Activated naive CD8-positive, alpha-beta T cell treated with anti-CD3 and anti-CD28 coated beads, Interleukin-2, amount 50 U/mL, for 24 hours (primary cell): ENCODE results near the gene ABLIM2.
A peak's percentile ranks its signal among the peaks of the same experiment; 100 is the strongest.

ENCODE experiments used
- ATAC-seq: fragments of 150-1000 bp; cut with Tn5 transposase; one replicate; pipeline ENCODE4 v1.10.0; 2021
- DNase-seq: peaks from one replicate; pipeline ENCODE4 v3.0.0; 2021
- H3K27ac Mint-ChIP-seq: one replicate; pipeline ENCODE4 v1.8.0; 2021; ENCODE audit warnings: mild to moderate bottlenecking, mixed read lengths
- H3K27me3 Mint-ChIP-seq: one replicate; pipeline ENCODE4 v1.8.0; 2021; ENCODE audit warnings: mixed read lengths
- H3K36me3 Mint-ChIP-seq: one replicate; pipeline ENCODE4 v1.8.0; 2021; ENCODE audit warnings: low read depth, mixed read lengths
- H3K4me1 Mint-ChIP-seq: one replicate; pipeline ENCODE4 v1.8.0; 2021; ENCODE audit warnings: mixed read lengths
- H3K4me3 Mint-ChIP-seq: one replicate; pipeline ENCODE4 v1.8.0; 2021; ENCODE audit warnings: mild to moderate bottlenecking, moderate library complexity, mixed read lengths
- H3K9me3 Mint-ChIP-seq: one replicate; pipeline ENCODE4 v1.8.0; 2021; ENCODE audit warnings: mixed read lengths

ABLIM2 gene

GRCh38 chr4:7967063-7967440 is 191.6 kb downstream of the ABLIM2 start:
- Mint-ChIP-seq H3K36me3 (no peaks in the 10 kb centered on the region), H3K27ac (no peak overlapping the region), H3K4me1 (peaks cover 75% of the 10 kb centered on the region), H3K4me3 (no peak overlapping the region), H3K9me3 (no peaks in the 10 kb centered on the region), H3K27me3 (peaks cover 6% of the 10 kb centered on the region)
- DNase-seq (no peak), ATAC-seq (no peak)

GRCh38 chr4:7966281-7967062 is 192.1 kb downstream of the ABLIM2 start:
- no peak overlapping the region for H3K4me3 Mint-ChIP-seq
- H3K27me3 Mint-ChIP-seq: peaks cover 6% of the 10 kb centered on the region
- DNase-seq (no peak), ATAC-seq (no peak)
- H3K36me3 Mint-ChIP-seq: no peaks in the 10 kb centered on the region
- H3K9me3 Mint-ChIP-seq: no peaks in the 10 kb centered on the region
- peaks cover 75% of the 10 kb centered on the region for H3K4me1 Mint-ChIP-seq
- no peak overlapping the region for H3K27ac Mint-ChIP-seq

GRCh38 chr4:7964890-7965662 is 193.5 kb downstream of the ABLIM2 start:
- DNase-seq (no peak), ATAC-seq (no peak)
- H3K4me1 Mint-ChIP-seq: peaks cover 76% of the 10 kb centered on the region
- peaks cover 3% of the 10 kb centered on the region for H3K36me3 Mint-ChIP-seq
- H3K4me3 Mint-ChIP-seq: no peak overlapping the region
- no peak overlapping the region for H3K27ac Mint-ChIP-seq
- H3K9me3 Mint-ChIP-seq: no peaks in the 10 kb centered on the region
- H3K27me3 Mint-ChIP-seq: peaks cover 8% of the 10 kb centered on the region

- no peak for DNase-seq
- Mint-ChIP-seq H3K27me3 (peaks cover 8% of the 10 kb centered on the region), H3K4me1 (peaks cover 74% of the 10 kb centered on the region), H3K4me3 (no peak overlapping the region), H3K36me3 (peaks cover 3% of the 10 kb centered on the region), H3K27ac (no peak overlapping the region), H3K9me3 (no peaks in the 10 kb centered on the region)
- ATAC-seq: peak; percentile 25
Observed at GRCh38 chr4:7964459-7964858, 194.2 kb downstream of the ABLIM2 start.

- ATAC-seq: no peak
- Mint-ChIP-seq H3K27me3 (peaks cover 13% of the 10 kb centered on the region), H3K36me3 (peaks cover 3% of the 10 kb centered on the region), H3K4me3 (no peak overlapping the region), H3K4me1 (peaks cover 73% of the 10 kb centered on the region), H3K27ac (peak overlapping the region; percentile 26), H3K9me3 (no peaks in the 10 kb centered on the region)
- DNase-seq: no peak
Observed at GRCh38 chr4:7963691-7964090, 194.9 kb downstream of the ABLIM2 start.

GRCh38 chr4:7962609-7963508 is 195.8 kb downstream of the ABLIM2 start:
- Mint-ChIP-seq H3K4me1 (peaks cover 69% of the 10 kb centered on the region), H3K4me3 (no peak overlapping the region), H3K27me3 (peaks cover 17% of the 10 kb centered on the region), H3K9me3 (no peaks in the 10 kb centered on the region), H3K27ac (peak overlapping the region; percentile 76), H3K36me3 (peaks cover 3% of the 10 kb centered on the region)
- DNase-seq (no peak), ATAC-seq (no peak)

- H3K27me3 Mint-ChIP-seq: peaks cover 25% of the 10 kb centered on the region
- no peaks in the 10 kb centered on the region for H3K9me3 Mint-ChIP-seq
- DNase-seq: peak; percentile 82
- peaks cover 3% of the 10 kb centered on the region for H3K36me3 Mint-ChIP-seq
- H3K4me1 Mint-ChIP-seq: peaks cover 72% of the 10 kb centered on the region
- peak; percentile 80 for ATAC-seq
- peak overlapping the region; percentile 75 for H3K4me3 Mint-ChIP-seq
- peak overlapping the region; percentile 97 for H3K27ac Mint-ChIP-seq
Observed at GRCh38 chr4:7960790-7961655, 197.6 kb downstream of the ABLIM2 start.

- peak overlapping the region; percentile 75 for H3K4me3 Mint-ChIP-seq
- H3K9me3 Mint-ChIP-seq: no peaks in the 10 kb centered on the region
- peaks cover 28% of the 10 kb centered on the region for H3K27me3 Mint-ChIP-seq
- peaks cover 65% of the 10 kb centered on the region for H3K4me1 Mint-ChIP-seq
- peak; percentile 73 for ATAC-seq
- no peak for DNase-seq
- peak overlapping the region; percentile 97 for H3K27ac Mint-ChIP-seq
- H3K36me3 Mint-ChIP-seq: peaks cover 3% of the 10 kb centered on the region
Observed at GRCh38 chr4:7960017-7960789, 198.4 kb downstream of the ABLIM2 start.

- peaks cover 28% of the 10 kb centered on the region for H3K27me3 Mint-ChIP-seq
- peaks cover 3% of the 10 kb centered on the region for H3K36me3 Mint-ChIP-seq
- H3K9me3 Mint-ChIP-seq: no peaks in the 10 kb centered on the region
- DNase-seq (no peak), ATAC-seq (no peak)
- no peak overlapping the region for H3K4me3 Mint-ChIP-seq
- peaks cover 54% of the 10 kb centered on the region for H3K4me1 Mint-ChIP-seq
- peak overlapping the region; percentile 69 for H3K27ac Mint-ChIP-seq
Observed at GRCh38 chr4:7959078-7959477, 199.5 kb downstream of the ABLIM2 start.

- H3K36me3 Mint-ChIP-seq: peaks cover 3% of the 10 kb centered on the region
- peaks cover 22% of the 10 kb centered on the region for H3K27me3 Mint-ChIP-seq
- no peak overlapping the region for H3K27ac Mint-ChIP-seq
- DNase-seq (no peak), ATAC-seq (no peak)
- no peak overlapping the region for H3K4me3 Mint-ChIP-seq
- peaks cover 10% of the 10 kb centered on the region for H3K9me3 Mint-ChIP-seq
- H3K4me1 Mint-ChIP-seq: peaks cover 39% of the 10 kb centered on the region
Observed at GRCh38 chr4:7956934-7957656, 201.5 kb downstream of the ABLIM2 start.

- H3K36me3 Mint-ChIP-seq: peaks cover 4% of the 10 kb centered on the region
- ATAC-seq (no peak), DNase-seq (no peak)
- H3K27me3 Mint-ChIP-seq: peaks cover 23% of the 10 kb centered on the region
- H3K4me1 Mint-ChIP-seq: peaks cover 31% of the 10 kb centered on the region
- H3K27ac Mint-ChIP-seq: no peak overlapping the region
- H3K4me3 Mint-ChIP-seq: no peak overlapping the region
- H3K9me3 Mint-ChIP-seq: peaks cover 12% of the 10 kb centered on the region
Observed at GRCh38 chr4:7956270-7956808, 202.3 kb downstream of the ABLIM2 start.

GRCh38 chr4:7955393-7955792 is 203.2 kb downstream of the ABLIM2 start:
- no peak overlapping the region for H3K27ac Mint-ChIP-seq
- ATAC-seq: no peak
- H3K36me3 Mint-ChIP-seq: peaks cover 2% of the 10 kb centered on the region
- peaks cover 16% of the 10 kb centered on the region for H3K9me3 Mint-ChIP-seq
- peaks cover 23% of the 10 kb centered on the region for H3K27me3 Mint-ChIP-seq
- peaks cover 22% of the 10 kb centered on the region for H3K4me1 Mint-ChIP-seq
- no peak for DNase-seq
- H3K4me3 Mint-ChIP-seq: no peak overlapping the region
